Transverse colon (tissue), 4 donors: ENCODE measurements around the gene MPP2.

Experiments
- EP300 ChIP-seq: sonication (generic); formaldehyde crosslinking; IDR thresholded peaks from one replicate; pipeline ENCODE4 v1.6.1; 2017; ENCODE audit warnings: antibody characterized with exemption, low read depth
- POLR2A ChIP-seq: fragments of 450-650 bp; IDR thresholded peaks from one replicate; pipeline ENCODE4 v1.6.1; 2016; ENCODE audit warnings: antibody characterized with exemption, mild to moderate bottlenecking, moderate library complexity
- POLR2AphosphoS5 ChIP-seq, 3 donors: sonication (generic); formaldehyde crosslinking; IDR thresholded peaks; one replicate each; pipeline ENCODE4 v1.6.1; 2016; ENCODE audit warnings: antibody characterized with exemption in 3 of 3
- TF ChIP-seq, protein P1 (sequence below), 5 experiments: fragments of 200-600 bp in 3 of 5; fragments of 450-650 bp in 2 of 5; sonication (generic) in 3 of 5; IDR thresholded peaks; 1 replicate in 2 of 5; 2 replicates in 3 of 5; pipeline ENCODE4 v1.5.1; 2016 to 2017; ENCODE audit warnings: antibody characterized with exemption in 5 of 5, inconsistent platforms in 3 of 5, mild to moderate bottlenecking in 2 of 5, moderate library complexity in 1 of 5

- TF ChIP-seq EP300 = no peak
- TF ChIP-seq, protein P1, sequence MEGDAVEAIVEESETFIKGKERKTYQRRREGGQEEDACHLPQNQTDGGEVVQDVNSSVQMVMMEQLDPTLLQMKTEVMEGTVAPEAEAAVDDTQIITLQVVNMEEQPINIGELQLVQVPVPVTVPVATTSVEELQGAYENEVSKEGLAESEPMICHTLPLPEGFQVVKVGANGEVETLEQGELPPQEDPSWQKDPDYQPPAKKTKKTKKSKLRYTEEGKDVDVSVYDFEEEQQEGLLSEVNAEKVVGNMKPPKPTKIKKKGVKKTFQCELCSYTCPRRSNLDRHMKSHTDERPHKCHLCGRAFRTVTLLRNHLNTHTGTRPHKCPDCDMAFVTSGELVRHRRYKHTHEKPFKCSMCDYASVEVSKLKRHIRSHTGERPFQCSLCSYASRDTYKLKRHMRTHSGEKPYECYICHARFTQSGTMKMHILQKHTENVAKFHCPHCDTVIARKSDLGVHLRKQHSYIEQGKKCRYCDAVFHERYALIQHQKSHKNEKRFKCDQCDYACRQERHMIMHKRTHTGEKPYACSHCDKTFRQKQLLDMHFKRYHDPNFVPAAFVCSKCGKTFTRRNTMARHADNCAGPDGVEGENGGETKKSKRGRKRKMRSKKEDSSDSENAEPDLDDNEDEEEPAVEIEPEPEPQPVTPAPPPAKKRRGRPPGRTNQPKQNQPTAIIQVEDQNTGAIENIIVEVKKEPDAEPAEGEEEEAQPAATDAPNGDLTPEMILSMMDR (IDR thresholded peaks at IDR 0.05) = no peak
- TF ChIP-seq POLR2A = no peak
- TF ChIP-seq POLR2AphosphoS5 (IDR thresholded peaks at IDR 0.05) = no peak
Measured at GRCh38 chr17:43951750-43952149, 44.4 kb upstream of the MPP2 start.
